NK-92 (cell line): ENCODE results near the gene IGLON5.

ENCODE experiments used
- DNase-seq: peaks from one replicate; lab custom pipeline; 2025; ENCODE audit not compliant: unreplicated experiment; lab: John Stamatoyannopoulos, UW

Gene IGLON5

GRCh38 chr19:51317376-51317775 lies 5.9 kb downstream of the IGLON5 start:
- no peak for DNase-seq

GRCh38 chr19:51317968-51318367 lies 6.5 kb downstream of the IGLON5 start:
- DNase-seq: no peak

GRCh38 chr19:51318687-51319648 lies 7.5 kb downstream of the IGLON5 start:
- no peak for DNase-seq

GRCh38 chr19:51319649-51320279 lies 8.3 kb downstream of the IGLON5 start:
- DNase-seq: no peak

GRCh38 chr19:51320280-51320657 lies 8.8 kb downstream of the IGLON5 start:
- DNase-seq: no peak

GRCh38 chr19:51321799-51322198 lies 10.4 kb downstream of the IGLON5 start:
- DNase-seq: no peak

- no peak for DNase-seq
These were observed 12.2 kb downstream of the IGLON5 start for GRCh38 chr19:51323481-51324166.

- DNase-seq: no peak
These were observed 12.7 kb downstream of the IGLON5 start for GRCh38 chr19:51324167-51324481.

GRCh38 chr19:51325161-51325976 lies 13.9 kb downstream of the IGLON5 start:
- DNase-seq: no peak

GRCh38 chr19:51326216-51327065 lies 15.0 kb downstream of the IGLON5 start:
- DNase-seq: no peak

GRCh38 chr19:51327066-51328001 lies 15.9 kb downstream of the IGLON5 start:
- DNase-seq: no peak

GRCh38 chr19:51329411-51329810 lies 18.0 kb downstream of the IGLON5 start:
- DNase-seq: no peak

- no peak for DNase-seq
These were observed 18.9 kb downstream of the IGLON5 start for GRCh38 chr19:51330366-51330765.

- DNase-seq: no peak
These were observed 19.7 kb downstream of the IGLON5 start for GRCh38 chr19:51331193-51331592.

- DNase-seq: no peak
These were observed 20.3 kb downstream of the IGLON5 start for GRCh38 chr19:51331716-51332115.

GRCh38 chr19:51333836-51334460 lies 22.5 kb downstream of the IGLON5 start:
- DNase-seq: no peak

GRCh38 chr19:51337141-51337860 lies 25.9 kb downstream of the IGLON5 start:
- no peak for DNase-seq
